PC-9 (cell line): ENCODE results near the gene ZDHHC12. TPM values are rescaled to one million over a fixed set of nuclear protein-coding genes. Genes with fewer than 3 reads are reported as not detected.

Experiments
- BruUV-seq: library from RNA; stranded (reverse); fragments of 400-500 nt; replicated peaks from 2 replicates; lab custom pipeline; 2021; lab: Mats Ljungman, UMichigan
- CTCF ChIA-PET: fragments of 300-600 bp; sonication (Branson Sonifier 250); formaldehyde crosslinking; loops from one replicate; lab custom pipeline; 2022; ENCODE audit warnings: antibody characterized with exemption; lab: Charles Lee
- POLR2A ChIA-PET: fragments of 300-600 bp; sonication (Branson Sonifier 250); formaldehyde crosslinking; loops from one replicate; lab custom pipeline; 2022; ENCODE audit warnings: antibody characterized with exemption; ENCODE audit not compliant: unreplicated experiment; lab: Charles Lee
- DNase-seq, 2 experiments: peaks; one replicate each; pipeline versions ENCODE4 v3.0.0 to v3.0.0-alpha.2; 2015 to 2022; ENCODE audit warnings: mixed read lengths in 1 of 2
- H2AFZ ChIP-seq: fragments of 200-600 bp; sonication (generic); 2 replicates; pipeline ENCODE4 v1.8.1; 2017; ENCODE audit warnings: antibody characterized with exemption
- H3F3A ChIP-seq: fragments of 200-600 bp; sonication (generic); 2 replicates; pipeline ENCODE4 v1.8.1; 2017; ENCODE audit warnings: antibody characterized with exemption, mild to moderate bottlenecking, low read depth; ENCODE audit not compliant: insufficient read depth
- H3K27ac ChIP-seq: fragments of 200-600 bp; sonication (generic); 2 replicates; pipeline ENCODE4 v1.6.1; 2016; ENCODE audit warnings: mixed run types
- H3K27me3 ChIP-seq: fragments of 200-600 bp; sonication (generic); 2 replicates; pipeline ENCODE4 v1.6.1; 2016; ENCODE audit warnings: low read depth, mixed run types; ENCODE audit not compliant: insufficient read depth
- H3K36me3 ChIP-seq: fragments of 200-600 bp; sonication (generic); 2 replicates; pipeline ENCODE4 v1.6.1; 2016; ENCODE audit warnings: low read depth, mixed run types
- H3K4me1 ChIP-seq: fragments of 200-600 bp; sonication (generic); replicated peaks from 2 replicates; pipeline ENCODE4 v1.6.1; 2016; ENCODE audit warnings: mixed run types; ENCODE audit not compliant: insufficient read depth
- H3K4me2 ChIP-seq: fragments of 200-600 bp; sonication (generic); 2 replicates; pipeline ENCODE4 v1.6.1; 2017; ENCODE audit warnings: mixed run types
- H3K4me3 ChIP-seq: fragments of 200-600 bp; sonication (generic); 2 replicates; pipeline ENCODE4 v1.6.1; 2016; ENCODE audit warnings: mixed run types
- H3K79me2 ChIP-seq: fragments of 200-600 bp; sonication (generic); 2 replicates; pipeline ENCODE4 v1.6.1; 2017; ENCODE audit warnings: low read depth, mixed run types
- H3K9me2 ChIP-seq: fragments of 200-600 bp; sonication (generic); 2 replicates; pipeline ENCODE4 v1.8.1; 2017; ENCODE audit warnings: mild to moderate bottlenecking; ENCODE audit not compliant: insufficient read depth
- H3K9me3 ChIP-seq: fragments of 200-600 bp; sonication (generic); 2 replicates; pipeline ENCODE4 v1.8.1; 2016; ENCODE audit warnings: low read depth; ENCODE audit not compliant: insufficient read depth
- H4K20me1 ChIP-seq: fragments of 200-600 bp; sonication (generic); 2 replicates; pipeline ENCODE4 v1.8.1; 2017; ENCODE audit not compliant: insufficient read depth
- EZH2 ChIP-seq: fragments of 200-600 bp; sonication (generic); IDR thresholded peaks from 2 replicates; pipeline ENCODE4 v1.8.0; 2017; ENCODE audit warnings: antibody characterized with exemption, low read depth
- intact Hi-C: fragments of 100-400 bp; cut with micrococcal nuclease; formaldehyde crosslinking; loops from one replicate; pipeline ENCODE4 v1.10.0; 2022; ENCODE audit not compliant: unreplicated experiment
- total RNA-seq: library from RNA; stranded (reverse); gene quantifications from 2 replicates; pipeline ENCODE4 v1.2.3, GENCODE V29; 2021
- TF ChIP-seq, protein P1 (sequence below): fragments of 200-600 bp; sonication (generic); conservative IDR thresholded peaks from 2 replicates; pipeline ENCODE4 v1.6.1; 2017; ENCODE audit warnings: mixed run types, antibody characterized with exemption, mild to moderate bottlenecking, moderate library complexity

The ZDHHC12 gene
- total RNA-seq, 1 experiment from 2014 or later: 102 TPM

DNA sequence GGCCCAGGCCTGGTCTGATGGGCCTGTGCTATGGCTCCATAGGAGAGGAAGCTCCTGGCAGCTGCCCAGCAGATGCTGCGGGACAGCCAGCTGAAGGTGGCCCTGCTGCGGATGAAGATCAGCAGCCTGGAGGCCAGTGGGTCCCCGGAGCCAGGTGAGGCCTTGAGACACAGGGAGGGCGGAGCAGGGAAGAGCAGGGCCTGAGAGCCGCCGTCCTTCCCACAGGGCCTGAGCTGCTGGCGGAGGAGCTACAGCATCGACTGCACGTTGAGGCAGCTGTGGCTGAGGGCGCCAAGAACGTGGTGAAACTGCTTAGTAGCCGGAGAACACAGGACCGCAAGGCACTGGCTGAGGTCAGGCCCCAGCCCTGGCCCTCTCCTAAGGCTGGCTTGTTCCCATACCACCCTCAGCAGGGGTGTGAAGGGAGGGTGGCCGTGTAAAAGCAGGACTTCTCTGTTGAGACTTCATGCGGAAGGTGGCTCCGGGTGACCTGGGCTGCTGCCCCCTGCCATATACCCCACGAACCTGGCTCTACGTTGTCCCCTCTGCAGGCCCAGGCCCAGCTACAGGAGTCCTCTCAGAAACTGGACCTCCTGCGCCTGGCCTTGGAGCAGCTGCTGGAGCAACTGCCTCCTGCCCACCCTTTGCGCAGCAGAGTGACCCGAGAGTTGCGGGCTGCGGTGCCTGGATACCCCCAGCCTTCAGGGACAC is 17.1 kb downstream of the ZDHHC12 start:
- POLR2A ChIA-PET: no interaction called here
- no TSS peak for BruUV-seq

DNA sequence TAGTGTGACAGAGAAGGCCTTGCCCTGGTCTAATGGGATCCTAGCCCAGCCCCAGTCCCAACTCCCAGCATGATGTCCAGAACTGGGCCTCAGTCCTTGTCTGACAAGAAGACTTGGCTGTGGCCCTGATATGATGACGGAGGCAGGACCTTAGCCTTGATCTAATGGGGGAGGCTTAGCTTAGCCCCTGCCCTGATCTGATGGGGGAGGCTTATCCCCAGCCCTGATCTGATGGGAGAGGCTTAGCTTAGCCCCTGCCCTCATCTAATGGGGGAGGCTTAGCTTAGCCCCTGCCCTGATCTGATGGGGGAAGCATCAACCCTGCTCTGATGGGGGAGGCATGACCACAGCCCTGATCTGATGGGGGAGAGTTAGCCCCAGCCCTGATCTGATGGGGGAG is 17.9 kb downstream of the ZDHHC12 start:
- Histone ChIP-seq H3K9me2 (no peaks in the 10 kb centered on the region), H3K27me3 (no peaks in the 10 kb centered on the region), H4K20me1 (no peaks in the 10 kb centered on the region), H3K4me1 (no peaks in the 10 kb centered on the region), H3K4me2 (no peak overlapping the region), H3K79me2 (no peaks in the 10 kb centered on the region), H3K4me3 (no peak overlapping the region), H3K27ac (no peak overlapping the region), H3K9me3 (no peaks in the 10 kb centered on the region), H3F3A (peaks cover 5% of the 10 kb centered on the region; the same call in 1 of the 2 replicates), H2AFZ (no peak overlapping the region), H3K36me3 (no peaks in the 10 kb centered on the region)
- BruUV-seq: no TSS peak
- ChIA-PET POLR2A (no interaction called here), CTCF (no interaction called here)
- TF ChIP-seq, protein P1, sequence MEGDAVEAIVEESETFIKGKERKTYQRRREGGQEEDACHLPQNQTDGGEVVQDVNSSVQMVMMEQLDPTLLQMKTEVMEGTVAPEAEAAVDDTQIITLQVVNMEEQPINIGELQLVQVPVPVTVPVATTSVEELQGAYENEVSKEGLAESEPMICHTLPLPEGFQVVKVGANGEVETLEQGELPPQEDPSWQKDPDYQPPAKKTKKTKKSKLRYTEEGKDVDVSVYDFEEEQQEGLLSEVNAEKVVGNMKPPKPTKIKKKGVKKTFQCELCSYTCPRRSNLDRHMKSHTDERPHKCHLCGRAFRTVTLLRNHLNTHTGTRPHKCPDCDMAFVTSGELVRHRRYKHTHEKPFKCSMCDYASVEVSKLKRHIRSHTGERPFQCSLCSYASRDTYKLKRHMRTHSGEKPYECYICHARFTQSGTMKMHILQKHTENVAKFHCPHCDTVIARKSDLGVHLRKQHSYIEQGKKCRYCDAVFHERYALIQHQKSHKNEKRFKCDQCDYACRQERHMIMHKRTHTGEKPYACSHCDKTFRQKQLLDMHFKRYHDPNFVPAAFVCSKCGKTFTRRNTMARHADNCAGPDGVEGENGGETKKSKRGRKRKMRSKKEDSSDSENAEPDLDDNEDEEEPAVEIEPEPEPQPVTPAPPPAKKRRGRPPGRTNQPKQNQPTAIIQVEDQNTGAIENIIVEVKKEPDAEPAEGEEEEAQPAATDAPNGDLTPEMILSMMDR: no peak
- TF ChIP-seq EZH2: no peak
- intact Hi-C loops: no loop called here
- DNase-seq: no peak

More for the DNA sequence above, 17.1 kb downstream of the ZDHHC12 start:
- intact Hi-C loops: no loop called here
- H3K9me2 ChIP-seq: no peaks in the 10 kb centered on the region
- no peaks in the 10 kb centered on the region for H3K79me2 ChIP-seq
- H2AFZ ChIP-seq: no peak overlapping the region
- H3K4me3 ChIP-seq: no peak overlapping the region
- no peaks in the 10 kb centered on the region for H3K27me3 ChIP-seq
- no peaks in the 10 kb centered on the region for H3K36me3 ChIP-seq
- no peak for DNase-seq
- H3K4me1 ChIP-seq: no peaks in the 10 kb centered on the region
- H3F3A ChIP-seq: no peaks in the 10 kb centered on the region; the same call in 1 of the 2 replicates
- no peak overlapping the region for H3K4me2 ChIP-seq
- no peak overlapping the region for H3K27ac ChIP-seq
- CTCF ChIA-PET: no interaction called here
- no peaks in the 10 kb centered on the region for H3K9me3 ChIP-seq
- H4K20me1 ChIP-seq: no peaks in the 10 kb centered on the region
- no peak for TF ChIP-seq EZH2
- TF ChIP-seq, protein P1: no peak

DNA sequence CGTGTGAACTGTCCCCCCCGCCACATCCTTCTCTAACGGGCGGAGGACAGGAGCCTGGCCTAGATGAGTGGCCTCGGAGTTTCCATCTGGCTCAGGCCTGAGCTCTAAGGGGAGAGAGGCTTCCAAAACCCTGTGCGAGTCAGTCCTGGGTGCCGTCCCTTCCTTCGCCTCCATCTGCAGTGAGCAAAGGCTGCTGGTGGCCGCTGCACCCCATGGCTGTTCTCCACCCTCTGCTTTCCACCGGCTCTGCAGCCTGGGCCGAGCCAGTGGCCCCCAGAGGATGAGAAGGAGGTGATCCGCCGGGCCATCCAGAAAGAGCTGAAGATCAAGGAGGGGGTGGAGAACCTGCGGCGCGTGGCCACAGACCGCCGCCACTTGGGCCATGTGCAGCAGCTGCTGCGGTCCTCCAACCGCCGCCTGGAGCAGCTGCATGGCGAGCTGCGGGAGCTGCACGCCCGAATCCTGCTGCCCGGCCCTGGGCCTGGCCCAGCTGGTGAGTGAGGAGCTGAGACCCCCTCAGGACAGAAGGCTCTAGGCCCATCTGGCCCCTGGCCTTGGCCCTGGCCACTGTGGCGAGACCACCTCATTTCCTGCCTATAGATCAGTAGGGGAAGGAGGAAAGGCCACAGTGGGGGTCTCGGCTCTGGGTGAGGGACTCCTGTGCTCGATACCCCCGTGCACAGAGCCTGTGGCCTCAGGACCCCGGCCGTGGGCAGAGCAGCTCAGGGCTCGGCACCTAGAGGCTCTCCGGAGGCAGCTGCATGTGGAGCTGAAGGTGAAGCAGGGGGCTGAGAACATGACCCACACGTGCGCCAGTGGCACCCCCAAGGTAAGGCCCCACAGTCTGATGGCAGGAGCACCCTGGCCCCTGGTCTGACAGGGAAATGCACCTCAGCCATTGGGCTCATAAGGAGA is 18.6 kb downstream of the ZDHHC12 start:
- ChIA-PET CTCF (interaction anchor here (0.5 kb wide), 1 partner anchor 335 kb away, joined by 3 read pairs; no protein-coding TSS in a partner anchor), POLR2A (interaction anchor here (0.6 kb wide), 3 partner anchors 12 to 57 kb away, joined by 3 to 39 read pairs (median 4); partner anchors contain the start of gene ZDHHC12)
- Histone ChIP-seq H4K20me1 (no peaks in the 10 kb centered on the region), H3K9me3 (no peaks in the 10 kb centered on the region), H3K9me2 (no peaks in the 10 kb centered on the region), H3K4me1 (no peaks in the 10 kb centered on the region), H3K36me3 (no peaks in the 10 kb centered on the region), H3K79me2 (no peaks in the 10 kb centered on the region), H3K27me3 (no peaks in the 10 kb centered on the region), H3K4me2 (no peak overlapping the region), H3K27ac (no peak overlapping the region), H3F3A (peaks cover 9% of the 10 kb centered on the region; the same call in 1 of the 2 replicates), H2AFZ (no peak overlapping the region), H3K4me3 (no peak overlapping the region)
- TF ChIP-seq EZH2: no peak
- TF ChIP-seq, protein P1: no peak
- BruUV-seq: no TSS peak
- intact Hi-C loops: no loop called here
- no peak for DNase-seq
